ENCODE measurements around the gene AMPD2.

- TF ChIP-seq, protein P1, sequence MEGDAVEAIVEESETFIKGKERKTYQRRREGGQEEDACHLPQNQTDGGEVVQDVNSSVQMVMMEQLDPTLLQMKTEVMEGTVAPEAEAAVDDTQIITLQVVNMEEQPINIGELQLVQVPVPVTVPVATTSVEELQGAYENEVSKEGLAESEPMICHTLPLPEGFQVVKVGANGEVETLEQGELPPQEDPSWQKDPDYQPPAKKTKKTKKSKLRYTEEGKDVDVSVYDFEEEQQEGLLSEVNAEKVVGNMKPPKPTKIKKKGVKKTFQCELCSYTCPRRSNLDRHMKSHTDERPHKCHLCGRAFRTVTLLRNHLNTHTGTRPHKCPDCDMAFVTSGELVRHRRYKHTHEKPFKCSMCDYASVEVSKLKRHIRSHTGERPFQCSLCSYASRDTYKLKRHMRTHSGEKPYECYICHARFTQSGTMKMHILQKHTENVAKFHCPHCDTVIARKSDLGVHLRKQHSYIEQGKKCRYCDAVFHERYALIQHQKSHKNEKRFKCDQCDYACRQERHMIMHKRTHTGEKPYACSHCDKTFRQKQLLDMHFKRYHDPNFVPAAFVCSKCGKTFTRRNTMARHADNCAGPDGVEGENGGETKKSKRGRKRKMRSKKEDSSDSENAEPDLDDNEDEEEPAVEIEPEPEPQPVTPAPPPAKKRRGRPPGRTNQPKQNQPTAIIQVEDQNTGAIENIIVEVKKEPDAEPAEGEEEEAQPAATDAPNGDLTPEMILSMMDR (IDR thresholded peaks at IDR 0.05; ENCODE audit: insufficient read depth, low read length, poor library complexity, severe bottlenecking): no peak
- TF ChIP-seq EZH2phosphoT487 (conservative IDR thresholded peaks at IDR 0.05; ENCODE audit: low read length): no peak
Measured at GRCh38 chr1:109570414-109570813, 49.2 kb upstream of the AMPD2 start.

Measured in SU-DHL-6 (cell line).